GM12878 (cell line): ENCODE data around the gene PDE4DIP. TPM values are rescaled to one million over a fixed set of nuclear protein-coding genes. Genes with fewer than 3 reads are reported as not detected.
"Not testable (repeated sequence)": the region's sequence is repeated elsewhere in the genome, so short reads cannot be mapped to it uniquely, and the experiment has no call there.

Source experiments
- ATAC-seq: fragments of 200-7000 bp; cut with Tn5 transposase; 3 replicates; pipeline ENCODE4 v1.9.1; 2020; ENCODE audit warnings: mild to moderate bottlenecking, moderate library complexity
- BruUV-seq: library from RNA; stranded (reverse); fragments of 400-500 nt; replicated peaks from 2 replicates; lab custom pipeline; 2021; lab: Mats Ljungman, UMichigan
- CTCF ChIA-PET: fragments of 300-600 bp; sonication (Branson Sonifier 250); formaldehyde crosslinking; extraction: SDS; loops from one replicate; lab custom pipeline; 2021; ENCODE audit warnings: inconsistent platforms; lab: Yijun Ruan, JAX
- POLR2A ChIA-PET: fragments of 350-600 bp; formaldehyde crosslinking; extraction: SDS; loops from one replicate; lab custom pipeline; 2021; ENCODE audit warnings: inconsistent platforms; lab: Charles Lee
- RAD21 ChIA-PET: fragments of 300-600 bp; sonication (Branson Sonifier 250); formaldehyde crosslinking; loops from one replicate; lab custom pipeline; 2023; ENCODE audit warnings: antibody characterized with exemption; ENCODE audit not compliant: unreplicated experiment; lab: Charles Lee
- SMC1A ChIA-PET: fragments of 300-600 bp; sonication (Branson Sonifier 250); formaldehyde crosslinking; loops from one replicate; lab custom pipeline; 2023; ENCODE audit not compliant: unreplicated experiment, uncharacterized antibody; lab: Charles Lee
- DNase-seq: peaks from one replicate; pipeline ENCODE4 v3.0.0-alpha.2; 2011; ENCODE audit warnings: low read depth, low spot score
- FAIRE-seq: peaks from 3 replicates; lab custom pipeline; 2011; peaks lifted over from hg19 to GRCh38; lab: Jason Lieb, UNC
- H2AFZ ChIP-seq: 2 replicates; pipeline ENCODE4 v1.6.0; 2011; ENCODE audit warnings: low read depth, low read length, control low read depth; ENCODE audit not compliant: control insufficient read depth
- H3K27ac ChIP-seq: 2 replicates; pipeline ENCODE4 v1.5.1; 2011; ENCODE audit warnings: control low read depth; ENCODE audit not compliant: control insufficient read depth, insufficient read depth
- H3K27me3 ChIP-seq, 2 experiments: replicated peaks in 1 of 2; 2 replicates each; pipeline versions ENCODE4 v1.6.0 to v1.6.1; 2011; ENCODE audit warnings: low read length in 1 of 2; ENCODE audit not compliant: control insufficient read depth in 2 of 2, insufficient read depth in 2 of 2
- H3K36me3 ChIP-seq, 2 experiments: 2 replicates each; pipeline ENCODE4 v1.5.1; 2011; ENCODE audit warnings: low read length in 1 of 2; ENCODE audit not compliant: control insufficient read depth in 2 of 2, insufficient read depth in 2 of 2
- H3K4me1 ChIP-seq: 2 replicates; pipeline ENCODE4 v1.6.1; 2011; ENCODE audit warnings: mild to moderate bottlenecking, low read length, moderate library complexity, mixed read lengths; ENCODE audit not compliant: control insufficient read depth, insufficient read depth
- H3K4me2 ChIP-seq: 2 replicates; pipeline ENCODE4 v1.6.0; 2011; ENCODE audit warnings: control low read depth; ENCODE audit not compliant: control insufficient read depth, insufficient read depth
- H3K4me3 ChIP-seq: fragments of 200-600 bp; sonication (generic); 2 replicates; pipeline ENCODE4 v1.5.1; 2016
- H3K79me2 ChIP-seq: 2 replicates; pipeline ENCODE4 v1.6.0; 2011; ENCODE audit warnings: low read length; ENCODE audit not compliant: control insufficient read depth, insufficient read depth
- H3K9ac ChIP-seq: 2 replicates; pipeline ENCODE4 v1.8.0; 2011; ENCODE audit warnings: low read length, control low read depth, mixed read lengths; ENCODE audit not compliant: control insufficient read depth, insufficient read depth
- H3K9me3 ChIP-seq: replicated peaks from 3 replicates; pipeline ENCODE4 v1.5.1; 2011; ENCODE audit warnings: mild to moderate bottlenecking, low read length; ENCODE audit not compliant: control insufficient read depth, insufficient read depth
- H4K20me1 ChIP-seq: 2 replicates; pipeline ENCODE4 v1.6.0; 2011; ENCODE audit not compliant: control insufficient read depth, insufficient read depth
- JUNB ChIP-seq: IDR thresholded peaks from 2 replicates; pipeline ENCODE4 v1.6.1; 2016; ENCODE audit warnings: antibody characterized with exemption, mild to moderate bottlenecking
- NFIC ChIP-seq: IDR thresholded peaks from 2 replicates; pipeline ENCODE4 v1.6.1; 2012; ENCODE audit warnings: low read depth, mild to moderate bottlenecking, inconsistent platforms, low read length, moderate library complexity
- PKNOX1 ChIP-seq: fragments of 450-650 bp; IDR thresholded peaks from 2 replicates; pipeline ENCODE4 v1.6.1; 2016; ENCODE audit warnings: mild to moderate bottlenecking
- RUNX3 ChIP-seq: IDR thresholded peaks from 2 replicates; pipeline ENCODE4 v1.6.1; 2012; ENCODE audit warnings: low read length, inconsistent platforms
- SPI1 ChIP-seq: IDR thresholded peaks from 2 replicates; pipeline ENCODE4 v1.6.1; 2011; ENCODE audit warnings: low read depth, mild to moderate bottlenecking, low read length, moderate library complexity, borderline replicate concordance; ENCODE audit not compliant: insufficient read depth
- WGBS: methylation state at CpG from one replicate; pipeline ENCODE4 v1.1.6; 2016; ENCODE audit warnings: low lambda C conversion rate; ENCODE audit not compliant: insufficient replicate concordance, insufficient coverage; ENCODE audit errors: missing lambda C conversion rate; 5-methylcytosine and 5-hydroxymethylcytosine counted together
- in situ Hi-C: fragments of 300-500 bp; cut with MboI; formaldehyde crosslinking; loops from 9 replicates; pipeline ENCODE4 v1.14.3; 2018; ENCODE audit warnings: mixed read lengths
- intact Hi-C: fragments of 100-400 bp; cut with micrococcal nuclease; formaldehyde crosslinking; loops from one replicate; pipeline ENCODE4 v1.14.2; 2022; ENCODE audit not compliant: unreplicated experiment
- polyA plus RNA-seq, 11 experiments: library from polyadenylated mRNA; depleted of rRNA in 4 of 11; unstranded in 6 of 11; stranded (reverse) in 5 of 11; fragments of >200 nt; fragmentation: Nextera tagmentation in 4 of 11; fragmentation: Illumina TruSeq in 1 of 11; extraction: Ambion mirVana in 4 of 11; extraction: Trizol in 1 of 11; gene quantifications; 1 replicate in 1 of 11; 2 replicates in 10 of 11; pipeline versions ENCODE4 v1.2.1 to v1.2.3, GENCODE V29; 2011 to 2016; ENCODE audit warnings: inconsistent platforms in 2 of 11, missing spikeins in 2 of 11, low read depth in 1 of 11
- total RNA-seq, 4 experiments: library from RNA; depleted of rRNA in 3 of 4; stranded (reverse); fragments of >200 nt in 3 of 4; fragmentation: Illumina TruSeq in 1 of 4; extraction: Trizol in 1 of 4; gene quantifications; 2 replicates each; pipeline versions ENCODE4 v1.2.1 to v1.2.3, GENCODE V29; 2013 to 2021

PDE4DIP gene
- total and polyA plus RNA-seq, 10 of the 15 experiments (the other 5 are each of a cell fraction or from before 2014, with no cell fraction given): 3.5 to 9.0 (median 5.4) TPM

- H3K27me3 ChIP-seq, in situ Hi-C loops, H3K9ac ChIP-seq, H3K4me1 ChIP-seq, H2AFZ ChIP-seq, RAD21 ChIA-PET, H3K79me2 ChIP-seq, H3K9me3 ChIP-seq, H3K4me3 ChIP-seq, H4K20me1 ChIP-seq, H3K36me3 ChIP-seq, POLR2A ChIA-PET, BruUV-seq, H3K4me2 ChIP-seq, intact Hi-C loops, CTCF ChIA-PET, SMC1A ChIA-PET: not testable (repeated sequence)
- peak; percentile 80 for FAIRE-seq
- peak overlapping the region; percentile 31; the same call in 1 of the 2 replicates for H3K27ac ChIP-seq
- ATAC-seq: peak; percentile 88
- peak; percentile 8 for DNase-seq
- 93% methylated on average over 1 of the region's 1 CpG for WGBS
- TF ChIP-seq PKNOX1: 0 out of 2 replicates have a peak, but pooled peaks have one; percentile 7
Measured at GRCh38 chr1:148975453-148975852, 131.2 kb downstream of the PDE4DIP start.

- H3K4me2 ChIP-seq, CTCF ChIA-PET, H2AFZ ChIP-seq, RAD21 ChIA-PET, H3K9me3 ChIP-seq, SMC1A ChIA-PET, H3K4me1 ChIP-seq, BruUV-seq, FAIRE-seq, H3K79me2 ChIP-seq, H3K36me3 ChIP-seq, H3K9ac ChIP-seq, H3K27me3 ChIP-seq, H3K4me3 ChIP-seq, intact Hi-C loops, H4K20me1 ChIP-seq, POLR2A ChIA-PET, in situ Hi-C loops: not testable (repeated sequence)
- peak overlapping the region; percentile 31; the same call in 1 of the 2 replicates for H3K27ac ChIP-seq
- TF ChIP-seq NFIC (0 out of 2 replicates have a peak, but pooled peaks have one; percentile 23), SPI1 (peak; percentile 43; the same call in 1 of the 2 replicates), JUNB (peak; percentile 56), RUNX3 (peak; percentile 47; the same call in 1 of the 2 replicates)
- DNase-seq (peak; percentile 9), ATAC-seq (peak; percentile 87)
- 0% methylated on average over 1 of the region's 1 CpG for WGBS
Measured at GRCh38 chr1:148975866-148976537, 131.8 kb downstream of the PDE4DIP start.

- H3K27me3 ChIP-seq, H3K9ac ChIP-seq, DNase-seq, CTCF ChIA-PET, H3K4me1 ChIP-seq, H3K36me3 ChIP-seq, H3K4me2 ChIP-seq, H2AFZ ChIP-seq, H3K79me2 ChIP-seq, intact Hi-C loops, RAD21 ChIA-PET, in situ Hi-C loops, POLR2A ChIA-PET, H4K20me1 ChIP-seq, BruUV-seq, H3K27ac ChIP-seq, SMC1A ChIA-PET, ATAC-seq, H3K4me3 ChIP-seq, H3K9me3 ChIP-seq, FAIRE-seq: not testable (repeated sequence)
- WGBS: 92% methylated on average over 1 of the region's 1 CpG
Measured at GRCh38 chr1:148977785-148978184, 133.6 kb downstream of the PDE4DIP start.
